H9 (cell line): ENCODE measurements around the gene BASP1. TPM values are rescaled to one million over a fixed set of nuclear protein-coding genes. Genes with fewer than 3 reads are reported as not detected.

Experiments
- DNase-seq: peaks from one replicate; pipeline ENCODE4 v3.0.0-alpha.2; 2017
- H2AFZ ChIP-seq: one replicate; pipeline ENCODE4 v1.6.1; 2013; ENCODE audit warnings: mild to moderate bottlenecking, low read length, control low read depth, moderate library complexity
- H2AK5ac ChIP-seq: 2 replicates; pipeline ENCODE4 v1.6.1; 2013; ENCODE audit warnings: low read length, control low read depth, mixed read lengths; ENCODE audit not compliant: insufficient read length
- H2BK120ac ChIP-seq: one replicate; pipeline ENCODE4 v1.6.1; 2013; ENCODE audit warnings: low read depth, mild to moderate bottlenecking, low read length, control low read depth, inconsistent platforms; ENCODE audit not compliant: poor library complexity, severe bottlenecking
- H2BK12ac ChIP-seq: 2 replicates; pipeline ENCODE4 v1.6.1; 2013; ENCODE audit warnings: low read length, control low read depth, mixed read lengths, low read depth; ENCODE audit not compliant: insufficient read length
- H2BK15ac ChIP-seq: 2 replicates; pipeline ENCODE4 v1.6.1; 2013; ENCODE audit warnings: low read depth, low read length, control low read depth
- H2BK20ac ChIP-seq: one replicate; pipeline ENCODE4 v1.6.1; 2013; ENCODE audit warnings: low read depth, mild to moderate bottlenecking, low read length, control low read depth, inconsistent platforms; ENCODE audit not compliant: poor library complexity, severe bottlenecking
- H2BK5ac ChIP-seq: 2 replicates; pipeline ENCODE4 v1.6.1; 2013; ENCODE audit warnings: low read length, control low read depth, mixed read lengths; ENCODE audit not compliant: insufficient read length
- H3K14ac ChIP-seq: 2 replicates; pipeline ENCODE4 v1.6.1; 2013; ENCODE audit warnings: low read length, control low read depth; ENCODE audit not compliant: insufficient read depth
- H3K18ac ChIP-seq: 2 replicates; pipeline ENCODE4 v1.6.1; 2013; ENCODE audit warnings: low read depth, mild to moderate bottlenecking, mixed read lengths, low read length, control low read depth; ENCODE audit not compliant: insufficient read length
- H3K23ac ChIP-seq: 2 replicates; pipeline ENCODE4 v1.6.1; 2013; ENCODE audit warnings: low read length, control low read depth, mixed read lengths, low read depth; ENCODE audit not compliant: insufficient read length
- H3K23me2 ChIP-seq: 2 replicates; pipeline ENCODE4 v1.6.1; 2013; ENCODE audit warnings: low read depth, mild to moderate bottlenecking, mixed read lengths, low read length, control low read depth; ENCODE audit not compliant: insufficient read length, poor library complexity, severe bottlenecking
- H3K27ac ChIP-seq: 2 replicates; pipeline ENCODE4 v1.5.1; 2013; ENCODE audit warnings: low read length, control low read depth, mixed read lengths, low read depth; ENCODE audit not compliant: insufficient read length
- H3K27me3 ChIP-seq: 2 replicates; pipeline ENCODE4 v1.6.1; 2013; ENCODE audit warnings: low read length, control low read depth, inconsistent platforms; ENCODE audit not compliant: insufficient read depth
- H3K4ac ChIP-seq: 2 replicates; pipeline ENCODE4 v1.6.1; 2013; ENCODE audit warnings: low read depth, mild to moderate bottlenecking, control low read depth, inconsistent platforms, low read length, moderate library complexity
- H3K4me1 ChIP-seq: 2 replicates; pipeline ENCODE4 v1.6.1; 2013; ENCODE audit warnings: low read length, control low read depth, inconsistent platforms; ENCODE audit not compliant: insufficient read depth
- H3K4me2 ChIP-seq: 2 replicates; pipeline ENCODE4 v1.6.1; 2013; ENCODE audit warnings: low read length, control low read depth, mixed read lengths; ENCODE audit not compliant: insufficient read length, insufficient read depth
- H3K56ac ChIP-seq: 2 replicates; pipeline ENCODE4 v1.6.1; 2013; ENCODE audit warnings: low read depth, mild to moderate bottlenecking, mixed read lengths, low read length, control low read depth; ENCODE audit not compliant: insufficient read length
- H3K79me1 ChIP-seq: 2 replicates; pipeline ENCODE4 v1.6.1; 2013; ENCODE audit warnings: low read depth, mild to moderate bottlenecking, moderate library complexity, low read length, control low read depth, inconsistent platforms; ENCODE audit not compliant: insufficient read depth, poor library complexity, severe bottlenecking
- H3K79me2 ChIP-seq: 2 replicates; pipeline ENCODE4 v1.6.1; 2013; ENCODE audit warnings: low read length, control low read depth, inconsistent platforms; ENCODE audit not compliant: insufficient read depth
- H3K9ac ChIP-seq: 2 replicates; pipeline ENCODE4 v1.6.1; 2013; ENCODE audit warnings: low read length, control low read depth, mixed read lengths; ENCODE audit not compliant: insufficient read length; ENCODE audit errors: extremely low read depth
- H3K9me3 ChIP-seq: one replicate; pipeline ENCODE4 v1.6.1; 2013; ENCODE audit warnings: low read depth, low read length, inconsistent platforms; ENCODE audit not compliant: control insufficient read depth
- H3T11ph ChIP-seq: one replicate; pipeline ENCODE4 v1.6.1; 2013; ENCODE audit warnings: mild to moderate bottlenecking, low read length, control low read depth, inconsistent platforms
- H4K20me1 ChIP-seq: one replicate; pipeline ENCODE4 v1.6.1; 2013; ENCODE audit not compliant: control insufficient read depth, insufficient read length, insufficient read depth
- H4K5ac ChIP-seq: 2 replicates; pipeline ENCODE4 v1.6.1; 2013; ENCODE audit warnings: low read depth, mild to moderate bottlenecking, mixed read lengths, low read length, control low read depth; ENCODE audit not compliant: insufficient read length
- H4K8ac ChIP-seq: replicated peaks from 2 replicates; pipeline ENCODE4 v1.6.1; 2013; ENCODE audit warnings: low read length, control low read depth, mixed read lengths, low read depth; ENCODE audit not compliant: insufficient read length
- H4K91ac ChIP-seq: 2 replicates; pipeline ENCODE4 v1.6.1; 2013; ENCODE audit warnings: low read depth, mild to moderate bottlenecking, moderate library complexity, mixed read lengths, low read length, control low read depth; ENCODE audit not compliant: insufficient read length
- H3K27ac Mint-ChIP-seq, 3 experiments: 2 replicates in 2 of 3; 3 replicates in 1 of 3; pipeline ENCODE4 v1.8.0; 2020 to 2021; ENCODE audit warnings: mixed read lengths in 3 of 3, mild to moderate bottlenecking in 1 of 3, moderate library complexity in 1 of 3
- H3K27me3 Mint-ChIP-seq: 2 replicates; pipeline ENCODE4 v1.8.0; 2021; ENCODE audit warnings: low read depth, mild to moderate bottlenecking, moderate library complexity, mixed read lengths
- H3K36me3 Mint-ChIP-seq, 3 experiments: 2 replicates in 2 of 3; 3 replicates in 1 of 3; pipeline ENCODE4 v1.8.0; 2020 to 2021; ENCODE audit warnings: low read depth in 3 of 3, mixed read lengths in 3 of 3; ENCODE audit not compliant: insufficient read depth in 1 of 3
- H3K4me1 Mint-ChIP-seq, 2 experiments: 2 replicates each; pipeline ENCODE4 v1.8.0; 2020; ENCODE audit warnings: mixed read lengths in 2 of 2
- H3K4me3 Mint-ChIP-seq, 2 experiments: 2 replicates in 1 of 2; 3 replicates in 1 of 2; pipeline ENCODE4 v1.8.0; 2020 to 2021; ENCODE audit warnings: mild to moderate bottlenecking in 2 of 2, mixed read lengths in 2 of 2, moderate library complexity in 1 of 2
- H3K9me3 Mint-ChIP-seq, 2 experiments: 2 replicates in 1 of 2; 3 replicates in 1 of 2; pipeline ENCODE4 v1.8.0; 2020; ENCODE audit warnings: mild to moderate bottlenecking in 2 of 2, mixed read lengths in 2 of 2, moderate library complexity in 1 of 2
- WGBS: extraction: QIAGEN DNeasy Blood & Tissue Kit; methylation state at CpG from one replicate; pipeline ENCODE4 v1.1.7; 2013; ENCODE audit warnings: missing lambda C conversion rate, low lambda C conversion rate, mixed read lengths; ENCODE audit not compliant: insufficient read length; ENCODE audit errors: extremely low coverage; 5-methylcytosine and 5-hydroxymethylcytosine counted together
- long read RNA-seq: library from polyadenylated mRNA; unstranded; transcript quantifications from one replicate; pipeline ENCODE4 v2.0.0, GENCODE V29; 2020
- total RNA-seq: library from RNA; stranded (reverse); gene quantifications from 2 replicates; pipeline ENCODE4 v1.2.1, GENCODE V29; 2021
- TF ChIP-seq, protein P1 (sequence below): fragments of 200-600 bp; sonication (generic); conservative IDR thresholded peaks from 3 replicates; pipeline ENCODE4 v1.8.0; 2021; ENCODE audit warnings: antibody characterized with exemption, mild to moderate bottlenecking

The BASP1 gene, protein sequence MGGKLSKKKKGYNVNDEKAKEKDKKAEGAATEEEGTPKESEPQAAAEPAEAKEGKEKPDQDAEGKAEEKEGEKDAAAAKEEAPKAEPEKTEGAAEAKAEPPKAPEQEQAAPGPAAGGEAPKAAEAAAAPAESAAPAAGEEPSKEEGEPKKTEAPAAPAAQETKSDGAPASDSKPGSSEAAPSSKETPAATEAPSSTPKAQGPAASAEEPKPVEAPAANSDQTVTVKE
- total RNA-seq = 180 and 188 TPM in 2 replicates
- long read RNA-seq, partial matches to known transcripts = 0 of 5 reads
- long read RNA-seq, other reads (novel, unspliced or antisense) = 4 of 5 reads

- peak within 1 kb of the TSS; percentile 91 for H3K9ac ChIP-seq
- no peak within 1 kb of the TSS for H2BK15ac ChIP-seq
- no peak within 1 kb of the TSS for H2AK5ac ChIP-seq
- H3K79me2 ChIP-seq = peaks cover 29% of the 10 kb centered on the region; the same call in 1 of the 2 replicates
- H3K56ac ChIP-seq = no peak within 1 kb of the TSS
- no peak within 1 kb of the TSS for H4K91ac ChIP-seq
- no peak within 1 kb of the TSS for H2BK120ac ChIP-seq
- no peak within 1 kb of the TSS for H3K23ac ChIP-seq
- Mint-ChIP-seq H3K4me3 (peak within 1 kb of the TSS; percentile 88 to 97), H3K27ac (peak within 1 kb of the TSS; percentile 92 to 95 (median 95)), H3K27me3 (no peaks in the 10 kb centered on the region), H3K9me3 (no peaks in the 10 kb centered on the region), H3K36me3 (peaks cover 10 to 27% (median 20%) of the 10 kb centered on the region in 3 experiments), H3K4me1 (peaks cover 59 to 67% of the 10 kb centered on the region in 2 experiments)
- H4K5ac ChIP-seq = no peak within 1 kb of the TSS
- no peaks in the 10 kb centered on the region for H3K79me1 ChIP-seq
- TF ChIP-seq, protein P1, sequence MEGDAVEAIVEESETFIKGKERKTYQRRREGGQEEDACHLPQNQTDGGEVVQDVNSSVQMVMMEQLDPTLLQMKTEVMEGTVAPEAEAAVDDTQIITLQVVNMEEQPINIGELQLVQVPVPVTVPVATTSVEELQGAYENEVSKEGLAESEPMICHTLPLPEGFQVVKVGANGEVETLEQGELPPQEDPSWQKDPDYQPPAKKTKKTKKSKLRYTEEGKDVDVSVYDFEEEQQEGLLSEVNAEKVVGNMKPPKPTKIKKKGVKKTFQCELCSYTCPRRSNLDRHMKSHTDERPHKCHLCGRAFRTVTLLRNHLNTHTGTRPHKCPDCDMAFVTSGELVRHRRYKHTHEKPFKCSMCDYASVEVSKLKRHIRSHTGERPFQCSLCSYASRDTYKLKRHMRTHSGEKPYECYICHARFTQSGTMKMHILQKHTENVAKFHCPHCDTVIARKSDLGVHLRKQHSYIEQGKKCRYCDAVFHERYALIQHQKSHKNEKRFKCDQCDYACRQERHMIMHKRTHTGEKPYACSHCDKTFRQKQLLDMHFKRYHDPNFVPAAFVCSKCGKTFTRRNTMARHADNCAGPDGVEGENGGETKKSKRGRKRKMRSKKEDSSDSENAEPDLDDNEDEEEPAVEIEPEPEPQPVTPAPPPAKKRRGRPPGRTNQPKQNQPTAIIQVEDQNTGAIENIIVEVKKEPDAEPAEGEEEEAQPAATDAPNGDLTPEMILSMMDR = no peak
- H4K20me1 ChIP-seq = no peaks in the 10 kb centered on the region
- H2BK20ac ChIP-seq = no peak within 1 kb of the TSS
- peak within 1 kb of the TSS; percentile 84 for H3K18ac ChIP-seq
- H3K27ac ChIP-seq = no peak within 1 kb of the TSS
- H3K4me2 ChIP-seq = peak within 1 kb of the TSS; percentile 84
- H2BK5ac ChIP-seq = no peak within 1 kb of the TSS
- H2BK12ac ChIP-seq = no peak within 1 kb of the TSS
- peaks cover 13% of the 10 kb centered on the region; the same call in 1 of the 2 replicates for H3K4me1 ChIP-seq
- DNase-seq = peak; percentile 86
- H3K27me3 ChIP-seq = no peaks in the 10 kb centered on the region
- WGBS = no CpG with 5 or more reads among the region's 89 CpGs
- no peak within 1 kb of the TSS for H2AFZ ChIP-seq
- H3K4ac ChIP-seq = no peak within 1 kb of the TSS
- no peaks in the 10 kb centered on the region for H3K9me3 ChIP-seq
- no peak within 1 kb of the TSS for H4K8ac ChIP-seq
- H3T11ph ChIP-seq = no peak within 1 kb of the TSS
- H3K14ac ChIP-seq = peak within 1 kb of the TSS; percentile 83
- peaks cover 15% of the 10 kb centered on the region for H3K23me2 ChIP-seq
Observed at GRCh38 chr5:17217493-17218352, at the start of gene BASP1. Gene BASP1 (plus strand): TSS chr5:17217631. CDS start chr5:17275217, 57,586 bp downstream.
